ENCODE results near the gene BOK.

GRCh38 chr2:241571821-241572620, 13.5 kb downstream of the BOK start:
- TF ChIP-seq POLR2AphosphoS5 (IDR thresholded peaks at IDR 0.05; ENCODE audit: low read depth, low read length) (no peak), POLR2A (IDR thresholded peaks at IDR 0.05; ENCODE audit: low read depth, low read length) (no peak)

Measured in GM12892 (cell line).